ENCODE results near the gene PHF3.

DNA sequence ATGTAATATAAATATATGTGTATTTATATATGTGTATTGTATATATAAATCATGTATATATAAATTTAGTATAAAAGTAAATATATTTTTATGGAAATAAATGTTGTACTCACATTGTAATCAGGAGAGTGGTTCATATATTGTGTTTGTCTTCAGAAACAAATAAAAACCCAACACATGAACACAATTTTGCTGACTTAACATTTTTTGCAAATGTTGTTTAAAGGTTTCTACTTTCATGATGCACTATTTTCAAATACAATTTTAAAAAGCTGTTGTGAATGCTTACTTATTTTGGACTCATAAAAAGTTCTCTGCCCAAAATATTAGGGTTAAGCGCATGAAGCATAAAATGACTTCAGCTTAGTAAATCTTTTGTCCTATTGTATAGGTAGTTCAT is 24.0 kb upstream of the PHF3 start:
- TF ChIP-seq CTCF (IDR thresholded peaks at IDR 0.05): no peak
- no peak for TF ChIP-seq EZH2 (IDR thresholded peaks at IDR 0.05; ENCODE audit: borderline replicate concordance, insufficient read depth, low read depth, low read length, poor library complexity, severe bottlenecking)
